Measurements from ENCODE around the gene NINL.

Gene NINL

GRCh38 chr20:25461786-25462545, 123.4 kb downstream of the NINL start:
- DNase-seq: no peak

GRCh38 chr20:25461281-25461650, 124.1 kb downstream of the NINL start:
- DNase-seq: no peak

DNA sequence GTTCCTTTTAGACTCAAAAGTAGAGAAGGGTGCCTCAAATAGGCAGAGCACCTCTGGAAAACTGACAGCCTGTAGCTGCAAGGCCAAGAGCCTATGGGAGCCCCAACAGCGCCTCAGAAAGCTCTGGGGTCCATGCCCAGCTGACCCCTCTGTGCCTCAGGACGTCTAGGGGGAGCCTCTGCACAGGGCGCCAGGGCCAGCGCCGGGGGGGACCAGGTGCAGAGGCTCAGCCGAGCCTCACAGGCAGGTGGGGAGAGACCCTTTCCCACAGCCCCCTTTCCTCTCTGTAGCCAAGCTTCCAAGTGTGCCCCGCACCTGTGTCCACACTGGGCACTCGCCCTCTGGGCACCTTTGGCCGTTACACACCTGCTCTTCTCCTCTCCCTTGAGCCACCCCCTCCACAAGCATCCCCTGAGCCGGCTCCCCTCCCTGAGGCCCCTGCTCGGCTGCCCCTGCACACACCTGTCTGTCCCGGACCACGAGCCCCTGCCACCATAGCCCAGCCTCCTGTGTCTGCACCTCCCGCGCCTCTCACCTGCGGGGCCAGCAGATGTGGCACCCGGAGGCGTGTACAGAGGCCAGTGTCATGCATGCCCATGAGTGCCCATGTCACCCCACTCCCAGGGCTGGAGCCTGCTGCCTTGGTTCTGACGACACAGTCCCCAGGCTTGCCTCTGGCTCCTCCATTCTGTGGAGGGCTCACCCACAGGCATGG, 124.6 kb downstream of the NINL start:
- no peak for DNase-seq

GRCh38 chr20:25459916-25460535, 125.3 kb downstream of the NINL start:
- DNase-seq: no peak

GRCh38 chr20:25459111-25459830, 126.1 kb downstream of the NINL start:
- DNase-seq: no peak

- DNase-seq: no peak
These were observed 127.2 kb downstream of the NINL start for GRCh38 chr20:25457886-25458680.

- DNase-seq: no peak
These were observed 131.0 kb downstream of the NINL start for GRCh38 chr20:25454153-25454900.

GRCh38 chr20:25453035-25453810, 132.1 kb downstream of the NINL start:
- no peak for DNase-seq

DNA sequence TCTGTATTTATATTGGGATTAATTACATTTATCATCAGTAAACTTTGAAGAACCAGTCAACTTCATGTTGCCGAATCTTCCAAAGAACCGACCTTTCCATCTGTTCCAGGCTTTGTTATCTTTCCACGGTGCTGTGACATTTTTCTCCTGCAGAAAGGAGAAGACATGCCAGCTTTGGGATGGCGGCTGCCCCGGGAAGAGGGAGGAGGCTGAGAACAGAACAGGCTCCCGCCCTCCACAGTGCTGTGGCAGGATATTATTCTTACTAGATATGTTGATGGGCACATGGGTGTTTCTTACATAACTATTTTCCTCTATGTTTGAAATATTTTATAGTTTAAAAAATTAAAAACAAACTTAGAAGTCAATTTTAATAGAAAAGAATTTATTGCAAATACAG, 133.0 kb downstream of the NINL start:
- no peak for DNase-seq

GRCh38 chr20:25447671-25448070, 137.7 kb downstream of the NINL start:
- DNase-seq: no peak

- no peak for DNase-seq
These were observed 140.8 kb downstream of the NINL start for GRCh38 chr20:25444556-25444955.

DNA sequence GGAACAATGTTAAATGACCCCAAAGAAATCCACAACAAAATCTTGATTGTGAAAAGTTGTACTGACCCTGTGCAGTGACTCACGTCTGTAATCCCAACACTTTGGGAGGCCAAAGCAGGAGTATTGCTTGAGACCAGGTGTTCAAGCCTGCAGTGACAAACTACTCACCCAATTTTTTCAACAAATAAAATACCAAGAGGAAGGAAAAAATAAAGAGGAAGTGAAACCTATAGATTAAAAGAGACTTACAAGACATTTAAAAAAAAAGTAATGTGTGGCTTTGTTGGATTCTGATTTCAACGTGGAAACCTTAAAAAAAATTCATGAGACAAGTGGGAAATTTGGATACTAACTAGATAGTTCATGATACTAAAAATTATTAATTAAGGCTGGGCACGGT, 146.0 kb downstream of the NINL start:
- no peak for DNase-seq

GRCh38 chr20:25437153-25437581, 148.2 kb downstream of the NINL start:
- DNase-seq: no peak

DNA sequence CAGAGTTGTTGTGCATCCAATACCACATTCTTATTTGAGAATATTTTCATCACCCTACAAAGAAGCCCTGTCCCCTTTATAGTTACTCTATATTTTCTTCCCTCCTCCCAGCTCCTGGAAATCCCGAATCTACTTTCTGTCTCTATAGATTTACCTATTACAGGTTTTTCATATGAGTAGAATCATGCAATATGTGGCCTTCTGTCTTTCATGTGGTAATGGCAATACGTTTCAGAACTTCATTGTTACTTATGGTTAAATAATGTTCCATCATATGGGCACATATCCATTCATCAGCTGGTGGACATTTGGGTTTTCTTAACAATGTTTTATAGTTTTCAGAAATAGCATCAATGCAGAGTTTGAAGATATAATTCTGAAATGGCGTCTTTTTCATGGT, 160.8 kb downstream of the NINL start:
- no peak for DNase-seq

DNA sequence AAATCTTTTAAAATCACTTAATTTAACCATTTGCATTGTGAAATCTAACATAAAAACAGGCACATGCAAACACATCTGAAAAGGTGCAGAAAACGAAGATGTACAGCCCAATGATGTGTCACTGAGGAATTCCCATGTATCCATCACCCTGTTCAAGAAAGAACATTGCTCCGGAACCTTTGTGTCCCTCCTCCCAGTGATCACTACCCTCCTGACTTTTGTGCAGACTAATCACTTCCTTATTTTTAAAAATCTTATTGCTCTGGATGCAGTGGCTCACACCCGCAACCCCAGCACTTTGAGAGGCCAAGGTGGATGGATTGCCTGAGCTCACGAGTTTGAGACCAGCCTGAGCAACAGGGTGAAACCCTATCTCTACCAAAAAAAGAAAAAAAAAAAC, 163.3 kb downstream of the NINL start:
- DNase-seq: no peak

- no peak for DNase-seq
These were observed 164.2 kb downstream of the NINL start for GRCh38 chr20:25421102-25421501.

DNA sequence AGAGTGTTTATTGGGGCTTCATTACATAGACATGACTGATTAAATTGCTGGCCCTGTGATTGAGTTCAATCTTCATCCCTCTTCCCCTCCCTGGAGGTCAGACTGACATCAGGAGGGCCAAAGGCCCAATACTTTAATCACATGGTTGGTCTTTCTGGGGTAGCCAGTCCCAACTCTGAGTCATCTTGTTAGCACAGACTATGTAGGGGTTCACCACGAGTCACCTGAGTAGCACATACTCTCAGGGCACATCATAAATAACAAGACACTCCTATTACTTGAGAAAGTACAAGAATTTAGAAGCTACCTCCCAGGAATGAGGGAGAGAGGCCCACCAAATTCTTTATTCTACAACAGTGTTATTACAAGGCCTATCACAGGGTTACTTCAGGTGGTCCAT, 166.6 kb downstream of the NINL start:
- no peak for DNase-seq

GRCh38 chr20:25408890-25409289, 176.4 kb downstream of the NINL start:
- no peak for DNase-seq

GRCh38 chr20:25408170-25408547, 177.2 kb downstream of the NINL start:
- DNase-seq: no peak

DNA sequence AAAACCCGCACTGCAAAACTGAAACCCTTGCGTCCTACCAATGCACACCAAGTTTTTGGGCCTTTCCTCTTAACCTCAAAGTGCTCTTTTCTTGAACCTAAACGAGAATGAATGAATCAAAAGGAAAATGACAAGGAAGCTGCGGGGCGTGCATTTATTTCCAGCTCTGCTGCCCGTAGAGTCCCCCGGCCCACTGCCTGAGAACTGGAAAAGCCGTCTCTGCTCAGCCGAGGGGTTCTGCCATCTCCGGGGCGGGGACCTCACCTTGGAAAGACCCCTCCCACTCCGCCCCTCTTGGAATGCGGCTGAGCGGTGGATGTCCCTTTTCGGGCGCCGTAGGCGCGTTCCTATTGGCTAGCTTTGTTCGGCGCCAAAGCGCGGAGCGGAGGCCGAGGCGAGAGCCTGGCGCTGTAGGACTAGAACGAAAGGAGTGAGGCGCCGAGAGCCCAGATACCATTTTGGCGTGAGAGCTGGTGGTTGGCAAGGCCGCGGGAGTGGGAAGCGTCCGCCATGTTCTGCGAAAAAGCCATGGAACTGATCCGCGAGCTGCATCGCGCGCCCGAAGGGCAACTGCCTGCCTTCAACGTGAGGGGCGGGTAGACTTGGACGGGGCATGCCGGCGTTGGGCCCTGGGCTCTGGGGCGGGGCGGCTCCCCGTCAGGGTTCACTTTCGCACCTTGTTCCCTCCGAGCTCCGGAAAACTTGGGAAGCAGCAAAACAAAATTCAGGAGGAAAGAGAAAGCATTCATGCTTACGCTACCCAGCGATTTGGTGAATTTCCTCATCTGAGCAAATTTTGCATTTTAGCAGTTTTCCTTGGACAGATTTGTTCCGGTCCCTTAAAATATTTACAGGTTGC, 177.8 kb downstream of the NINL start, which contains the start of gene GINS1:
TSS of gene GINS1 (plus strand) at position 363 of the 859 bp plus-strand sequence. CDS start at position 511, 148 bp downstream.
- DNase-seq: peak; percentile 66
